ENCODE data around the gene SAXO1.

The SAXO1 gene

DNA sequence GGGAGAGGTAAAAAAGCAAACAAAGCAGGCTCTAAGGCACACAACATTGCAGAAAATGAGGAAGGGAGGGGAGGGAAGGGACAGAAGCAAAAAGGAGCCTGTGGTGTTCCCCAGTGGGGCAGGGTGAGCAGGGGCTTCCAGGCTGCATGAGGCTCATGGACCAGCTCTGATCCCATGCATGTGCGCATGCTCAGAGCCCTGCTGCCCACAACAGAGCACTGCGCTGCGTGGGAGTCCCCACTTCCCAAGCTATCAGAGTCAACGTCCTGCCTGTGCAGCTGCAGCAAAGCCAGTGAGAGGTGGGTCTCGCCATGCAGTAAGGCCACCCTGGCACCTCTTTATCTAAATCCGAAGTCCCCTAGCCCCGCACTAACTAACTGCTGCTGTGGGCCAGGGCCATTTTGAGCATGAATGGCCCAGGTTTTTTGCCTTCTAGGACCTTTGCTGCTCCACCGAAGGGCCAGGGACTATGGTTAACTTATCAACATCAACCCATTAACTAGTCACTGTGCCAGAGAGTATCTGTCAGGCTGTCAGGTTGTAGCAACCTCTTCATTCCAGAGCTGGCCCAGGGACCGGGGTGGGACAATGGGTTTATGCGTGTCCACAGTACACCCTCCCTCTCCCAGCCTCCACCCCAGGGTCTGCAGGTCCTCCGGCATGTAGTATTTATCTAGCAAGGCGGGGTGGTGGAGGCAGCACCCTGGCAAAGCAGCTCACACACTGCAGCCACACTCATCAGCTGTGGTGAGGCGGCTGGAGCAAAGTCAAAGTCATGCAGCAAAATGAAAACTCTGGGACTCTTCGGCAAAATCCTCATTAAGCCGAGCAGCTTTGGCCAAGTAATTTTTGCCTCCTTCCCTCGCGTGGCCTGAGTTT, 123.6 kb downstream of the SAXO1 start:
- Histone ChIP-seq H3K79me2 (ENCODE audit: insufficient read depth, low read depth) (no peaks in the 10 kb centered on the region), H3K4me3 (IDR thresholded peaks at IDR 0.05; ENCODE audit: insufficient read depth, low read depth, low read length) (no peak overlapping the region), H2AFZ (ENCODE audit: low read depth) (no peak overlapping the region), H3K4me2 (no peak overlapping the region), H3K27me3 (ENCODE audit: insufficient read depth, low read depth) (no peaks in the 10 kb centered on the region), H4K20me1 (ENCODE audit: insufficient read depth) (no peaks in the 10 kb centered on the region), H3K36me3 (ENCODE audit: insufficient read depth) (no peaks in the 10 kb centered on the region), H3K27ac (no peak overlapping the region), H3K9ac (no peak overlapping the region), H3K4me1 (ENCODE audit: low read depth, poor library complexity, severe bottlenecking) (no peaks in the 10 kb centered on the region)
- TF ChIP-seq, protein P1, sequence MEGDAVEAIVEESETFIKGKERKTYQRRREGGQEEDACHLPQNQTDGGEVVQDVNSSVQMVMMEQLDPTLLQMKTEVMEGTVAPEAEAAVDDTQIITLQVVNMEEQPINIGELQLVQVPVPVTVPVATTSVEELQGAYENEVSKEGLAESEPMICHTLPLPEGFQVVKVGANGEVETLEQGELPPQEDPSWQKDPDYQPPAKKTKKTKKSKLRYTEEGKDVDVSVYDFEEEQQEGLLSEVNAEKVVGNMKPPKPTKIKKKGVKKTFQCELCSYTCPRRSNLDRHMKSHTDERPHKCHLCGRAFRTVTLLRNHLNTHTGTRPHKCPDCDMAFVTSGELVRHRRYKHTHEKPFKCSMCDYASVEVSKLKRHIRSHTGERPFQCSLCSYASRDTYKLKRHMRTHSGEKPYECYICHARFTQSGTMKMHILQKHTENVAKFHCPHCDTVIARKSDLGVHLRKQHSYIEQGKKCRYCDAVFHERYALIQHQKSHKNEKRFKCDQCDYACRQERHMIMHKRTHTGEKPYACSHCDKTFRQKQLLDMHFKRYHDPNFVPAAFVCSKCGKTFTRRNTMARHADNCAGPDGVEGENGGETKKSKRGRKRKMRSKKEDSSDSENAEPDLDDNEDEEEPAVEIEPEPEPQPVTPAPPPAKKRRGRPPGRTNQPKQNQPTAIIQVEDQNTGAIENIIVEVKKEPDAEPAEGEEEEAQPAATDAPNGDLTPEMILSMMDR (conservative IDR thresholded peaks at IDR 0.05; ENCODE audit: low read depth, low read length), result no peak

DNA sequence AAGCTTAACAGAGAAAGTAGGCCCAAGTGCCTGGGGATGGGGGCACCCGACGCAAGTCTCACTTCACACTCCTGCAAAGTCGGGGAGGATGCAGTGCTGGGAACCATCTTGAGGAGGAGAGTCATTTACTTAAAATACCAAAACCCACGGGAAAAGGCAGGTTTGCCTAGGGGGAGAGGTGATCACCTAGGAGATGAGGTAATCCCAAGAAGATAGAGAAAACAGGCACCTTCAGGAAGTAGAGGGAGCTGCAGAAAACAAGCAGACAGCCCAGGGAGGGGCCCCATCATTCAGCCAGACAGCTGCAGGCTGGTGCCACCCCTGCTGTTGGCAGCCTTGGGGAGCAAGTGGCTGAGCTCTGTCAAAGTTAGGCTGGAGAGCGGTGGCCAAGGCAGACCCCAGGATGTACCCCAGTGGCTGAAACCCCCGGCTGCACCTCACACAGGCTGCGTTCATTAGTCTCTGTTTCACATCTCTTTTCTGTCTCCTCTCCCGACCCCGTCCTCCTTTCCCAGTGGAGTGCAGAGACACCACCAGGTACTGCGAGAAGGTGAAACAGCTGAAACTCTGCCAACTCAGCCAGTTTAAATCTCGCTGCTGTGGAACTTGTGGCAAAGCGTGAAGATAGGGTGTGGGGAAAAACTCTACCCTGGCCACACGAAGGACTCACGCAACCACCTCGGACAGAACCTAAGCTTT, 124.9 kb downstream of the SAXO1 start:
- no peak overlapping the region for H2AFZ ChIP-seq (ENCODE audit: low read depth)
- H3K4me3 ChIP-seq (IDR thresholded peaks at IDR 0.05; ENCODE audit: insufficient read depth, low read depth, low read length), result no peak overlapping the region
- H3K27me3 ChIP-seq (ENCODE audit: insufficient read depth, low read depth), result no peaks in the 10 kb centered on the region
- no peak overlapping the region for H3K4me2 ChIP-seq
- H3K79me2 ChIP-seq (ENCODE audit: insufficient read depth, low read depth), result no peaks in the 10 kb centered on the region
- H3K4me1 ChIP-seq (ENCODE audit: low read depth, poor library complexity, severe bottlenecking), result no peaks in the 10 kb centered on the region
- no peaks in the 10 kb centered on the region for H3K36me3 ChIP-seq (ENCODE audit: insufficient read depth)
- H4K20me1 ChIP-seq (ENCODE audit: insufficient read depth), result no peaks in the 10 kb centered on the region
- TF ChIP-seq, protein P1 (conservative IDR thresholded peaks at IDR 0.05; ENCODE audit: low read depth, low read length), result no peak
- no peak overlapping the region for H3K9ac ChIP-seq
- H3K27ac ChIP-seq, result no peak overlapping the region

DNA sequence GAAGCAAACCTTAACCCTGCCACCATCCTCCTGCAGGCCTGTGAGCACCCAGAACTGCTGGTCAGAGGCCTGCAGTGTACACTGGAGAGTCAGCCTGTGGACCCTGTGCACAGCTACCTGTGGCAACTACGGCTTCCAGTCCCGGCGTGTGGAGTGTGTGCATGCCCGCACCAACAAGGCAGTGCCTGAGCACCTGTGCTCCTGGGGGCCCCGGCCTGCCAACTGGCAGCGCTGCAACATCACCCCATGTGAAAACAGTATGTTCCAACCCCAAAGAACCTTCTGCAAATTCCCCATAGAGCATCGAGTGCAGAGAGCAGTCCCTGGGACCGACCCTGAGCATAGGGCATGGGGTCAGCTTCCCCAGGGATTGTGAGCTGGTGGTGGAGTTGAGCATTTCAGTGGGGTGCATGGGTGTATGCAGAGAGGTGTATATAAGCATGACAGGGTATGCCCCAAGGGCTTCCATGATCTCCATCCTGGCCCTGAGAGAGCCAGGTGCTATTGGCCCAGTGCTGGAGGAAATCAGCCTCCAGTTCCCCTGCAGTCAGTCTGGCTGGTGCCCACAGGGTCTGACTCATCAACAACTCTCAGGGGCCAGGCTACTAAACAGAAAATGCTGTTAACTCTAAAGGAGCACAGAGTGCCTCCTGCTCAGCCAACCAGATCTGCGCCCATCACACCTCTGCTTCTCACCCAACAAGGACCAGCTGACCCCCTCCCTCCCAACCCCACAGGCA, 126.2 kb downstream of the SAXO1 start:
- no peak overlapping the region for H3K4me2 ChIP-seq

More for the DNA sequence above, 126.2 kb downstream of the SAXO1 start:
- no peak overlapping the region for H2AFZ ChIP-seq (ENCODE audit: low read depth)
- TF ChIP-seq, protein P1 (conservative IDR thresholded peaks at IDR 0.05; ENCODE audit: low read depth, low read length), result no peak
- no peaks in the 10 kb centered on the region for H3K79me2 ChIP-seq (ENCODE audit: insufficient read depth, low read depth)
- no peak overlapping the region for H3K27ac ChIP-seq
- H3K36me3 ChIP-seq (ENCODE audit: insufficient read depth), result no peaks in the 10 kb centered on the region
- H3K9ac ChIP-seq, result no peak overlapping the region
- no peaks in the 10 kb centered on the region for H4K20me1 ChIP-seq (ENCODE audit: insufficient read depth)
- no peak overlapping the region for H3K4me3 ChIP-seq (IDR thresholded peaks at IDR 0.05; ENCODE audit: insufficient read depth, low read depth, low read length)
- no peaks in the 10 kb centered on the region for H3K4me1 ChIP-seq (ENCODE audit: low read depth, poor library complexity, severe bottlenecking)
- no peaks in the 10 kb centered on the region for H3K27me3 ChIP-seq (ENCODE audit: insufficient read depth, low read depth)

Measured in KMS-11 (cell line).